HG02852 (cell line): Measurements from ENCODE around the gene ATP4A.

Experiments used
- ATAC-seq: cut with Tn5 transposase; IDR thresholded peaks from one replicate; pipeline ENCODE4 v1.9.1; 2021; ENCODE audit warnings: mild to moderate bottlenecking, moderate library complexity; ENCODE audit not compliant: unreplicated experiment

The ATP4A gene

DNA sequence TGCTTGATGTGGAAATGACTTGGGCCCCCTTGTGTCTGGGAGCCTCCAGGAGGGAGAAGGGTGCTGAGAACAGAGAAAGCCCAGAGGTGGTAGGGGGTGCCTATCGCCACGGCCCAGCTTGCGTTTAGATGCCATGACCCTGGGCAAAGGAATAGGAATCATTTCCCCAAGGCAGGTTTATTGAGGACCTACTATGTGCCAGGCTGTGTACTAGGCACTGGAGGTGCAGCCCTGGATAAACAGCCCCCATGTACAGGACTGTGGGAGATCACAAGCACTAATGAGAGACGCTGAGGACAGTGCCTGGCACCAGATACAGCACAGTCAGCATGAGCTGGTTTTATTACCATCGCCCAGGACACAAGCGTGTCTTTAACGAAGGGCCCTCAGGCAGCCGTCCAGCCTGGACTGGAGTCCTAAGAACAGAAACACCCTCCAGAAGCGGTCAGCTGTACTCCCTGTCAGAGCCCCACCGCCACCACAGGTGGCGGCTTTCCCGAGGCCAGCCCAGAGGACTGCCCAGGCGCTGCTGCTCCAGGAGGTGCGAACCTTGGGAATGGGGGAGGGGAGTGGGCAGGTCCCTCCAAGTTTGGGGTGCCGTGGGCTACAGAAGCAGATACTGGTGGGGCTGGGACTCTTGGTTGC, 13.5 kb downstream of the ATP4A start:
- no peak for ATAC-seq

DNA sequence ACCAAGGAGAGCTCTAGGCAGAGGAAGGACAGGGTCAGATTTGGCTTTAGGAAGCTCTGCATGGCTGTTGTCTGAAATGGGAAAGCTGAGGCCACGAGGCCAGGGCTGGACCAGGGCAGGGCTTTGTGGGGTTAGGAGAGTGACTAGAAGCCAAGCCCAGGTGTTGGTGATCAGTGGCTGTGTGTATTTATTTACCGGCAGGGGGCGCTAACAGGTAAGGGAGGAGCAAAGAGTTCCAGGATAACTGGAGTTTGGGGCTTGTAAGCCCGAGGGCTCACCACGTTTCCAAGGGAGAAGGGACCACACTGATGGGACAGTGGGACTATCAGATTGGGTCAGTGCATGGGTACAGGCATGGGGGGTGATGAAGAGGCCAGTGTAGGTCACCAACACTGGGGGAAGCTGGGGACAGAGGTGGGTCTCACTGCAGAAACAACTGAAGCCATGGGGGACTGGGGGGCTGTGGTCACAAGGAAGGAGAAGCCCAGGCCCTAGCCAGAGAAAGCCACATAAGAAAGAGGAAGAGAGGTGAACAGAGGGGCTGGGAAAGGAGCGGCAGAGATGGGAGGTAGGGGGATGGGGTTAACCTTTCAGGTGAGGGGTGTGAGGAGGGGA, 14.2 kb downstream of the ATP4A start:
- ATAC-seq = no peak

DNA sequence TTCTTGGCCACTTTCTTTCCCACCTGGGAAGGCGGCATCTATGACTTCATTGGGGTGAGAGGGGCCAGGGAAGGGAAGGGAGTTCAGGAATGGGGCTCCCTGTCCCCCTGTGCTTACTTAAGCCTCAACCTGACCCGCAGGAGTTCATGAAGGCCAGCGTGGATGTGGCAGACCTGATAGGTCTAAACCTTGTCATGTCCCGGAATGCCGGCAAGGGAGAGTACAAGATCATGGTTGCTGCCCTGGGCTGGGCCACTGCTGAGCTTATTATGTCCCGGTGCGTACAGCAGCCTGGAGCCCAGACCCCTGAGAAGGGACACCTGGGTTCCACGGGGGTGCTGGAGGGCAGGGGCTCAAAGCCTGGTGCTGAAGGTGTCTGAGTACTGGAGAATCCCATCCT, 16.9 kb downstream of the ATP4A start:
- ATAC-seq = no peak

DNA sequence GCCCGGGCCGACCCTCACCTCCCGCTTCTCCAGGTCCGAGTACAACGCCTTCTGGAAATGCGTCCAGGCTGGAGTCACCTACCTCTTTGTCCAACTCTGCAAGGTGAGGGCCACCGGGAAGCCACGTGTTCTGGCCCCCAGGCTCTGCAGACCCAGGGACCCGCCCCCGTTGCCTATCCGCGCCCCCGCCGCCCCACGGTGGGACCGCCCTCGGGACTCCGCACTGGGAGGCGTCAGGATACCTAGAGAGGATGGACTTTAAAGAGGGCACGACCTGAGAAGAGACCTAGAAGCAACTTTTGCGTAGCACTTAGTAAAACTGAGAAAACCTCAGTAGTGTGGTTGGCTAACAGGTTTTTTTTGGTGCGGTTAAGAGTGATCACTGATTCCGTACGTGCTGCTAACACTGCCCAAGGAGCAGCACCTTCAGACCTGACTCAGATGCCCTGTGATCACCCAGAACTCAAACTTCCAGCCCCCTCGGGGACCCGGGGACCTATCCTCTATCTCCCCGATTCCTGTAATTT, 17.5 kb downstream of the ATP4A start:
- ATAC-seq = peak; percentile 45

DNA sequence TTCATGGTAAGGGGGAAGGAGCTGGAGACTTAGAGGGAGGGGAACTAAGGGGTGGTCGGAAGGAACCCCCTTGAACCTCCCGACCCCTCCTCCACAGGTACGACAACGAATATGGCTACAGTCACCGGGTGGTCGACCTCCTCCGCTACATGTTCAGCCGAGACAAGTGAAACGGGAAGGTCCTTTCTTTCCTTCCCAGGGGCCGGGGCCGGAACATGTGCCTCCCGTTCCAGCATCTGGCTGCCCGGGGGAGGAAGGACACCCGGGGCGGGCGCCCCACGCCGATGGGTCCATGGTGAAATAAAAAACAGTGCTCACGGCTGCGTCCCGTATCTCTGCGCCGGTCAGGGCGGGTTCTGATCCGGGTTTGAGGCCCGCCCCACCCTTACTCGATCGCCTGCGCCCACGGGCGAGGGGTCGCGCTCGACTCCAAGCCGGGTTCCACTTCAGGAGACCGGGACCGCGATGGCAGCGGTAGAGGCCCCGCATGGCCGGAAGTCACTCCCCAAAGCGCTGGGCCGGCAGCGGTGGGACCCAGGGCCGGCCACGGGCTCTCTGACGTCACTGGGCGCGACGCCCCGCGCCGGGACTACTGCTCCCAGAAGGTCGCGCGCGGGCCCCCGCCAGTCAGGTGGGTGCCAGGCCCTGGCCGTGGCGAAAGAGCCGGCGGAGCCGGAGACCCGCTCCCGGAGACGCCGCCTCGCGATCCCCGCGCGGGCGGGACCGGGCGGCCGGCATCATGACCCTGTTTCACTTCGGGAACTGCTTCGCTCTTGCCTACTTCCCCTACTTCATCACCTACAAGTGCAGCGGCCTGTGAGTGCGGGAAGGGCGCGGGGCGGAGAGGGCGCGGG, 18.2 kb downstream of the ATP4A start, which contains the start of gene TMEM147:
TSS of gene TMEM147 (plus strand) at position 626 of the 854 bp plus-strand sequence. CDS start at position 740, 114 bp downstream.
- ATAC-seq = peak; percentile 83

DNA sequence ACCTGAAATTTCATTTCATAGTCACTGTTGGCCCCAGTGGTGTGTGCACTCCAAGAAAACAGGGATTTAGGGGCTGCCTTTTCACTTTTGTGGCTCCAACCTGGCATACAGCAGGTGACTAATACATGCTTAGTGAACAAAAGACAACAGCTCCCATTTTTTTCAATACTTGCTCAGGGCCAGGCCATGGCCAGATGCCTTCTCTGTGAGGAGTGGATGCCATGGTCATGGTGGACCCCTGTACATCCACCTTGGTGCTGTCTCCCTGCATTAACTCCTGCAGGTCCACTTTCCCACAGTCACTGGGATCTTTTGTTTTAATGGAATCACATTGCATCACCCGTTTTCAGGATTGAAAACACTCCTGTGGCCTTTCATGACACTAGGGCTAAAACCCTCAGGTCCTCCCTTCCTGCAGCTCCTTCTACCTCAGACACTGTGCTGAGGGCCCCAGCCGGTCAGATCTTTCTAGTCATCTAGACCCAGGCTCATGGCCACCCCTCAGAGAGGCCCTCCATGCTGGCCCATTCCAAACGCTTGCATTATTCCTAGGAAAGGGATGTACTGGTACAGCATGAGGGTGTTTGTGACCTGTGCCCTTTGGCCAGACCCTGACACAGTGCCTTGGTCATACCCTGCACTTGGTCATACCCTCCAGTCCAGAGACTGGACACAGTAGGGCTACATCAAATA, 19.2 kb downstream of the ATP4A start:
- no peak for ATAC-seq

DNA sequence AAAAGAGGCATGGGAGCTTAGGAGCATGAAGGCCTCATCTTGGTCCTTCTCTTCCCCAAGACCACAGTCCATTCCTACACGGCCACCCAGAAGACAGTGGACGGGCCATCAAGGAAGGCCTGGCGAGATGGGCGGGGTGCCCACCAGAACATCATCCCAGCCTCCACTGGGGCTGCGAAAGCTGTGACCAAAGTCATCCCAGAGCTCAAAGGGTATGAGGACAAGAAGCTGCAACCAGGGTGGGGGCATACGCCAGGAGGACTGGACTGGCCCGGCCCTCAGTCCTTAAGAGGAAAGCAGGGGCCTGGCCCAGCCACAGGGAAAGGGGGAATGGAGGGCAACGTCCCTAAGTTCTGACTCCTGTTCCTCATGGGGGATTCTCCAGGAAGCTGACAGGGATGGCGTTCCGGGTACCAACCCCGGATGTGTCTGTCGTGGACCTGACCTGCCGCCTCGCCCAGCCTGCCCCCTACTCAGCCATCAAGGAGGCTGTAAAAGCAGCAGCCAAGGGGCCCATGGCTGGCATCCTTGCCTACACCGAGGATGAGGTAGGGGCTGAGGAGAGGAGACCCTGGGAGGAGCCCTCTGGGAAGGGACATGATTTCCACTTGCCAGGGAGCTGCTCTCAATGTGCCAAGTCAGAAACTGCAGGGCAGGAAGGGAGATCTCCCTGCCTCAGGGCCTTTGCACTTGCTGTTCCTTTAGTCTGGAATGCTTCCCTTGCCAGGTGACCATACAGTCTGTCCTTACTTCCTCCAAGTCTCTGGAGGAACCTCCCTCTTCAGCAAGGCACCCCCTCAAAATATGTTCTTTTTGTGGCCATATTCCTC, 20.0 kb downstream of the ATP4A start:
- ATAC-seq = no peak

DNA sequence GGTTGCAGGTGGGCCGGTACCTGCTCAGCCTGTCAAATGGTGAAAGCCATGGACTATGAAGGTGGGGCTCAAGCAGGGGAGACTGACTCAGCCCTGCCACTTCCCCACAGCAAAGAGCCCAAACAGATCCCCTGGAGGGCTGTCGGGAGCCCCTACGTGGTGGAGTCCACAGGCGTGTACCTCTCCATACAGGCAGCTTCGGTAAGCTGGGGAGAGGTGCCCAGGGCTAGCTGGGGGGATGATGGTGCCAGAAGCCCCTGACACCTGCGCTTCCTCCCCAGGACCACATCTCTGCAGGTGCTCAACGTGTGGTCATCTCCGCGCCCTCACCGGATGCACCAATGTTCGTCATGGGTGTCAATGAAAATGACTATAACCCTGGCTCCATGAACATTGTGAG, 21.2 kb downstream of the ATP4A start:
- no peak for ATAC-seq

DNA sequence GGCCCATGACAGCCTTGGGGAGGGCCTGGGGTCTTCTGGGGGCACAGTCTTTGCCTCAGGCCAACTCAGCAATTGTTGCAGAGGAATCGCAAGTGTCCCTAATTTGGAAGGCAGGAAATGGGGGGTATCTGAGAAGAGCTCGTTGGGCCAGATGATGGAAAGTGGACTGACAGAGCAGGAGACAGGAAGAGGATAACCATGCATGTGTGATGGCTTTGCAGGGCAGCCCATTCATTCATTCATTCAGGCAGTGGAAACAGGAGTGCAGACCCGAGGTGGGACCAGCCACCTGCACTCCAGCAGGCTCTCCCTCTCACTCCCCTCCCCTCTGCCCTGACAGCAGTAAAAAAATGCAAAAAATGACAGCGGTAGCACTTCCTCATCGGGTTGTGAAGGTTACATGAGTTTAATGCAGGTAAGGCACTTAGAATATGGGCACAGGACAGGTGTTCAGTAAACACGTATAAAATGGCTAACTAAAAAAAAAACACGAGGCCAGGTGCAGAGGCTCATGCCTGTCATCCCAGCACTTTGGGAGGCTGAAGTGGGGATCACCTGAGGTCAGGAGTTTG, 23.0 kb downstream of the ATP4A start:
- no peak for ATAC-seq

DNA sequence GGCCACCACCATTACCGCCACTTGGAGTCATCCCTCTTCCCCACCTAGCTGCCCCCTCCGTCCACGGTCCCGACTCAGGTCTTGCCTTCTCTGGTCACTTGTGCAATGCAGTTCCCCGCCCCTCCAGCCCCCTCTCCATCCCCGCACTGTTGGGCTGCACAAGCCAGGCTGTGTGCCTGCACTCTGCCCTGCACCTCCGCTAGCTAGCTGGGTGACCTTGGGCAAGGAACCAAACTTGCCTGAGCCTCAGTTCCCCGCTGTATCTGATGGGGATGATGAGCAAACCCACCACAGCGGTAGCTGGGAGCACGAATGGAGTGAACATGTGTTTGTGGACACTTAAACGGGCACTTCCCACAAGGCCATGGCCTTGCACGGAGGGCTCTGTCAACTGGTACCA, 23.6 kb downstream of the ATP4A start:
- no peak for ATAC-seq

DNA sequence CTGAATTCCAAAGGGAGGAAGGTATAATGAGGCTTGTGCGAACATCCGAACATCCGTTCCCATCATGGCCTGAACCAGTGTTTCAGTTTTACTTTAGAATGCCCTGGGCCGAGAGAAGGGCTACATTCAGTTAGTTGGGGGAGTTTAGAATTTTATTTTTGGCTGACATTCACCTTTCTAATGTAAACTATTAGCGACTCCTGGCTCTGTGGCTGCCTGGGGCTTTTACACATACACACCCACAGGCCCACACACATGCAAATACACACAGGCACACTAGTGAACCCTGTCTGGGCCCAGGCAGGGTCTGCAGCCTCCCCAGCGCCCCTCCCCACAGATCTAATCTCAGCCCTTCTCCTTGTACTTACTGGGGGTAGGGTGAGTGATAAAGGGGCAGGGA, 24.1 kb downstream of the ATP4A start:
- ATAC-seq = no peak

DNA sequence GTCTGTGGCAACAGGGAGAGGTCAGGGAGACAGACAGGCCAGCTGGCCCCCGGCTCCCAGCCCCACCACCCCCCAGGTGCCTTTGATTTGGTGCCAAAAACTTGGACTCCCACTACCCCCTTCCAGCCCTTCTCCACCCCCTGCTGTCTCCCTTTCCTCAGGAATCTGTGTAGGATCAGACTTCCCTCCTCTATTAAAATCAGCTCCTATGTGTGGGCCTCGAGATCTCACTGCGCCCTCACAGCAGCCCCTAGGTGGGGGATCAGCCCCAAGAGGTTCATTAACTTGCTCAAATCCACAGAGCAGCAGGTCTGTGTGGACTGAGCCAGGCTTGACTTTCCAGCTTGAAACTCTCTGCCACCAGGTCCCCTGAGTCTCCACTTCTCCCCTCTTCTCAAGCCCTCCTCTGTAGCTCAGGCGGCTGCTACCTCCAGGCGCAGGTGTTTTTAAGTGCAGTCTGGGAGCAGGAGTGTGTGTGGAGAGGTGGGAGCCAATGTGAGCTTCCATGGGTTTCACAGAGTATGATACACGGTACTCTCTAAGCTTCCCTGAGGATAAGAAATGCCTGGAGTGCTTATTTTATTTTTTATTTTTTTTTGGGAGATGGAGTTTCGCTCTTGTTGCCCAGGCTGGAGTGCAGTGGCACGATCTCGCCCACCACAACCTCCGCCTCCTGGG, 28.5 kb downstream of the ATP4A start:
- no peak for ATAC-seq

DNA sequence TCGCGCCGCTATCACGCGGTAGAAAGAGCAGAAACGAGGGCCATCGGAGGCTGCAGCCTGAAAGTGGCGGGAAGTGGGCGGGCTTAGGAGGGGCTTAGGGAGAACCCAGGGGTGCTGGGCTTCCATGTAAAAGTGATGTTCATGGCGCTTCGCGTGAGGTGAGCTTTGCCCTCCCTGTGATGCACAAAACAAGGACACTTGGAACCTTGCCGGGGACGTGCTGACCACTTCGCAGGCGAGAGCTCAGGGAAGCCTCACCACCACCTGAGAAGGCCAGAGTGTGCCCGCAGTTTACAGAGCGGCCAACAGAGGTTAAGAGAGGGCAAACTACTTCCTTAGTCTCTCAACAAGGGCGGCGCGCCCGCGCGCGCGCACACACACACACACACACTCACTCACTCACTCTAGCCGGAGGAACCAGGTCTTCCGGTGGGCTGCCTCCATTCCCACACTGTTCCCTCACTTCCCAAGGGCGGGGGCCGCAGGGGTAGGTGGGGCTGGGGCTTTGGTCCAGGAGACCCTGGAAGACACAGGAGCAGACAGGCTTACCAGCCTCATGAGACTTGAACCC, 29.6 kb downstream of the ATP4A start:
- no peak for ATAC-seq

DNA sequence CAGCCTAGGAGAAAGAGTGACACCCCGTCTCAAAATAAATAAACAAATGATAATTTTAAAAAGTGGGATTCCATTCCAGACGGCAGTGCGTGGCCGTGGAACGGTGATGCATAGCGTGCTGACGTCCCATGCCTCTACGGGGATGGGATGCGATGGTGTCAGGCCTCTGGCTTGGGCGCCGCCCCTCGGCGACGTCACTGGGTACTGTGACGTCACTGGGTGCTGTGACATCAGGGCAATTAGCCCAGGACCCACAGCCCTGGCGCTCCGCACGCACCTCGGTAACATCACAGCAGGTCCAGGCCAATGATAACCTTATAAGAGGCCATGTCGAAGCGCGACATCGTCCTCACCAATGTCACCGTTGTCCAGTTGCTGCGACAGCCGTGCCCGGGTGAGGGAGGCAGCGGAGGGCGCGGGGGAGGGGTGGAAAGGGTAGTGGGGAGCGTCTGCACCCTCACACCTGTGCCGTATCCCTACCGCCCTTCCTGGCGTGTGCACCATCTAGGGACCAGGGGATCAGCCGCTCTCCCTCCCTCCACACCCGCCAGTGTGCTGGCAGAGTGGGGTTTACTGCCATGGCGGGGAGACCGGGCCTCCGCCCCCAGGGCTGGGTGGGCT, 30.1 kb downstream of the ATP4A start, which contains the start of gene GAPDHS:
TSS of gene GAPDHS (plus strand) at position 256 of the 621 bp plus-strand sequence. CDS start at position 328, 72 bp downstream.
- no peak for ATAC-seq

DNA sequence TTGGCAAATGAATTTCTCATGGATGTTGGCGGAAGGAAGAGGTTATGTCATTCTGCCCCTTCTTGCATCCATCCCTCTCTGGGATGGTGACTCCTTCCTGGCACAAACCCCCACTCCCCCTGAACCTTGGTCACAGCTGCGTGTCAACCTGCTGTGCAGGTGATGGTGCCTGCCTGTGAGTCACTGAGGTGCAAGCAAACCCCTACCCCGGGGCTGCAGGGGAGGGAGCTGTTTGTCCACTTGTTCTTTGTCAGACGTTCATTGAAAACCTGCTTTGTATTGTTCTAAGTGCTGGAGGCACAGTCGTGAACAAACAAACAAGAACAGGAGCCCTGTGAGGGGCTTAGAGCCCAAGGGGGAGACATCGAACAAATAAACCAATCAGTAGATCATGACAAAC, 32.2 kb downstream of the ATP4A start:
- ATAC-seq = no peak

DNA sequence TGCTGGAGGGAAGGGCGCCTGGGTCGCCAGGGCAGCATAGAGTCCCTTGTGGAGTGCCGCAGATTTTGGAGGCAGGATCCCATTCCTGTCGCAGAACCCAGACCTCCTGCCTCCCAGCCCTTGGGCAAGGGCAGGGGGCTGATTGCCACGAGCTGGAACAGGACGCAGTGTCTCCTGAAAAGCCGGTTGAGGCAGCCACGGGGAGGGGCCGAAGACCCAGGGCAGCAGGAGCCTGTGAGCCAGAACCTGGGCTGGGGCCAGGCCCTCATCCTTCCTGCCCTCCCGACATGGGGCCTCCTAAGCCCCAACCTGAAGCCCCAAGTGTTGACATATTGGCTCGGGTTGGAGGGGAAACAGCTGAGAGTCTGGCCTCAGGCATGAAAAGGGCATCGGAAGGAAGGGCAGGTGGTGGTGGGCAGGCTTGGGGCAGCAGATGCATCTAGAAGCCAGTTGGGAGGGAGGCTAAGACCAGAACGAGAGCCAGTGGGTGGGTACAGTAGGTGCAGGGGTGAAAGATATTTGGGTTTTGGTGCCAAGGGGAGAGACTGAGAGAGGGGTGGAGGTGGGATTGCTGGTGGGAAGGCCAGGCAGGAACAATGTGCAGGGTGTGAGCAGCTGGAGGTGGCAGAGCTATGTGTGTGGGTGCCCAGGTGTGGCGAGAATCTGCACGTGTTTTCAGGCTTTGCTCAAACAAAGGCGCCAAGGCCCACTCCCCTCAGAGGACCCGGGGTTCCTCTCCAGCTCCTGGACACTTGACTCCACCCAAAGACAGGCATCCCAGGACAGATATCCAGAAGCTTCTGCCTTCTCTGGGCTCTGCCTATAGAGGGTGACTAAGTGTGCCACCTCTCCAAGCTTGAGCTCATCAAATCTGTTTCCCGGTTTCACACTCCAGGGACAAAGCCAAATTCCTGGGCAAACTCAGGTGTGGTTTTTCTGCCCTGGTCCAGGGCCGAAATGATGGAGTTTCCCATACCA, 33.9 kb downstream of the ATP4A start:
- ATAC-seq = no peak
